ENCODE measurements around the gene CAPN9.

DNA sequence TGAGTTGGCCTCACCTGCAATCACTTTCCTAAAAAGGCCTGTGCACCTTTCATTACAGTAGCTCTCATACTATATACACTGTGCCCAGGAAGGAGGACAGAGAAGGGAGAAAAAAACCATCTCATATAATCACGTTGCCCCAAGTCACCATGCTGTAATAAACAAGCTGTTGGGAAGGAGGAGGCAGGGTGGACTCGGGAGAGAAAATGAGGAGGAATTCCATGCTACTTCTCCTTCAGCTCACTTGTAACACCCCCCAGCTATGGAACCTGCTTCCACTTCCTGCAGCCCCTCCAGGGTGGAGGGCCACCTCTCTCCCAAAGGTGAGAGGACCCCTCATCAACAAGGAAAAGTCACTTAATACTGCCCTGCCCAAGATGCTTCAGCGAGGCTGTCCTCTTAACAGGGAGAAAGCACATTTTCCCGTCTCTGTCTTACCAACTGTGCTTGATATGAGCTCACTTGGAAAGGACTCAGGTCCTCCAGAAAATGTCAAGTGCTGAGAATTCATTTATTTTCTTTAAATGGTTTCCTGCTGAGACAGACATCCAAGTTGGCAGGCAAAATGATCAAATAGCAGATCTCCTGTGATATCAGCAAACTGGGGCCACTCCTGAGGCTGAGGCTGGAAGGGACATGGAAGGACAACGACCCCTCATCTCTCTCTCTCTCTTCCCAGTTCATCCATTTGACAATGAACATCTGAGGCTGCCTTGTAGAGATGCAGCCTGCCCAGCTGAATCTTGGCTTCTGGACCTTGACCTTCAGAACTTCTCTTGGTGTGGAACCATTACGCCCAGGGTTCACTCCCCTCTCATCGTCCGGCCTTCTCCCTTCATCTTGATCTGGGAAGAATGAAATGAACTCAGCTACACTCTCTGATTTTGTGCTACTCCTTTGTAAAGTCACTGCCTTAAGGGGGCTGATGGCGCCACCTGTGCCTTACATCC, 54.0 kb downstream of the CAPN9 start:
- TF ChIP-seq POLR2A (IDR thresholded peaks at IDR 0.05; ENCODE audit: low read depth, low read length), result no peak
- TF ChIP-seq POLR2AphosphoS5 (IDR thresholded peaks at IDR 0.05; ENCODE audit: low read depth, low read length), result no peak
- no peak for TF ChIP-seq PAX5 (IDR thresholded peaks at IDR 0.05; ENCODE audit: insufficient read depth, low read length, severe bottlenecking)
- TF ChIP-seq SPI1 (IDR thresholded peaks at IDR 0.05; ENCODE audit: low read depth, low read length), result no peak
- no peak for TF ChIP-seq TAF1 (IDR thresholded peaks at IDR 0.05; ENCODE audit: low read depth, low read length)
- TF ChIP-seq POU2F2 (IDR thresholded peaks at IDR 0.05; ENCODE audit: low read depth, low read length), result no peak

All from GM12891 (cell line).